ENCODE data around the gene ZNF654.
A peak's percentile ranks its signal among the peaks of the same experiment; 100 is the strongest.
"Not testable (repeated sequence)": the region's sequence is repeated elsewhere in the genome, so short reads cannot be mapped to it uniquely, and the experiment has no call there.

Gene ZNF654

GRCh38 chr3:88061746-88062145 is 2.7 kb downstream of the ZNF654 start:
- peak; percentile 41 to 72 for DNase-seq

DNA sequence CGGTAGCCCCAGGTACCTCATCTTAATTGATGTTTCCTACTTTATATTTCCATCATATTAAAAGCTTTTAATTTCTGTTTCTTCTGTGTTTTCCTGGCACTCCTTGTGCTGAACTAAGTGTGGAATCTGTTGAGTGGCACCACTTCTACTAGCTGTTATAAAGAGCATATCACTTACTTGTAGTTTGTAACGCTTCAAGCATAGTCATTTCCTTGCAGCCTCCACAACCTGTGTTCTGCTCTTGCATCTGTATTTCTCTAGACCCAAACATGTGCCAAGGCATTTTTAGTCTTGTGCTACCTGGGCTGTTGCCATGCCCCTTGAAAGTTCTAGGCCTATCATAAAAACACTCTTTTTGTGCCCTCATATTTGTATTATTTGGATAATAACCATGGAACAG is 16.0 kb downstream of the ZNF654 start:
- no peak for DNase-seq

DNA sequence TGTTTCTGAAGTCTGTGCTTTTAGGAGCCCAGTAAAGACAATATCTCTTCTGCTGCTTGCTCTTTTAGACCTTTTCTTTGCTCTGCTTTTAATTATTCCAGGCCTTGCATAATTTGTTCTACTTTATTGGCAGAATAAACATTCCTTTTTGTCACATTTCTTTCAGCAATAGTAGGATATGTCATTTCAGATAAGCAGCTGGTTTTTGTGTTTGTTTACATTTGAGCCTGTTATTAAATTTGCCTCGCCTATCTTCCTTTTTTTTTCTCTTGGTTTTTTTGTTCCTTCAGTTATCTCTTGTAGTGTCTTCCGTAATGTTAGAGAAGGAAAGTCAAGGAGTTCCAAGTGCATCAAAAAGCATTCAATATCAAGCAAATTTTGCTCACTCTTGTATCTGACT is 16.4 kb downstream of the ZNF654 start:
- no peak for DNase-seq

- DNase-seq, result no peak
Measured at GRCh38 chr3:88076712-88077111, 17.7 kb downstream of the ZNF654 start.

DNA sequence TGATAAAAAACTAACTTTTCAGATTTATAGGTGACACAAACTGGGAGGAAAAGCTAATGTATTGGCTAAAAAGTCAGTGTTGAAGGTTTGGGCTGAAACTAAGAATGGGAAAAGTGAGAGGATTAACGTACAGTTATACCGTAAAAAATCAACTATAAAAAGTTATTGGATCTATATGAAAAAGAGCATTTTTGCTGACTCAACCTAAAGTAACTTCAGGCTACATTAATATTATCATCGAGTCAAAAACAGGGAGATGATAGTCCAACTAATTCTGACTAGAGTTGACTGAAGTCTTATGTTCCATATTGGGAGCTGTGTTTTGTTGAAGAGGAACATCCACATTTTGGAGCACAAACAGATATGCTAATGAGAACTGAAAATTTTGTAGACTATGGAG is 19.9 kb downstream of the ZNF654 start:
- DNase-seq, result no peak

DNA sequence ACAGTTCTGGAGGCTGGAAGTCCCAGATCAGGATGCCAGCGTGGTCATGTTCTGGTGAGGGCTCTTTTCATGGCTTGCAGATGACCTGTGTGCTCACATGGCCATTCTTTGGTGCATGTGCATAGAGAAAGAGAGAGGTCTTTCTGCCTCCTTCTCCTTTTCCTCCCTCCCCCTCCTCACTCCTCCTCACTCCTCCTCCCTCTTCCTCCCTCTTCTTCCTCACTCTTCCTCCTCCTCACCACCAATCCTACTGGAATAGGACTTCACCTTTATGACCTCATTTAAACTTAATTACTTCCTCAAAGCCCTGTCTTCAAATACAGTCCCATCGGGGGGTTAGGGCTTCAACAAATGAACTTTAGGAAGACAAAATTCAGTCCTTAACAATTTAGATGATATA is 23.8 kb downstream of the ZNF654 start:
- no peak for DNase-seq

DNA sequence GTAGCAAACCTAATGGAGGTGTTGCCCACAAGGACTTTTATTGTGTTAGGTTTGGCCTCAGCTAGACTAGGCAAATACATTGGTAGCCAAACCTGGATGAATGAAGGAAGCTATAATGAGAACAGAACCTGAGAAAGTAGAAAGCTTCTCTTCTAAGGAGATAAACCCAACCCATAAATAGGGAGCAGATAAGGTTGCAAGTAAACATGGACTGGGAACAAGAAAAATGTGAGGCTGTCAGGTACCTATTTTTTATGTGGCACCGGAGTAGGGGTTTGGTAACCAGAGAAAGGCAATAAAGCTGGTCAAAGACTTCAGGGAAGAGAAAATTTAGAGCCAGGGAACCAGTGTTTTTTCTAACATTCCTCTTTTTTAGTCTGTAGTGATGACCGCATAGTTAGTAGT is 25.0 kb downstream of the ZNF654 start:
- no peak for DNase-seq

GRCh38 chr3:88090681-88091080 is 31.6 kb downstream of the ZNF654 start:
- DNase-seq, result no peak

DNA sequence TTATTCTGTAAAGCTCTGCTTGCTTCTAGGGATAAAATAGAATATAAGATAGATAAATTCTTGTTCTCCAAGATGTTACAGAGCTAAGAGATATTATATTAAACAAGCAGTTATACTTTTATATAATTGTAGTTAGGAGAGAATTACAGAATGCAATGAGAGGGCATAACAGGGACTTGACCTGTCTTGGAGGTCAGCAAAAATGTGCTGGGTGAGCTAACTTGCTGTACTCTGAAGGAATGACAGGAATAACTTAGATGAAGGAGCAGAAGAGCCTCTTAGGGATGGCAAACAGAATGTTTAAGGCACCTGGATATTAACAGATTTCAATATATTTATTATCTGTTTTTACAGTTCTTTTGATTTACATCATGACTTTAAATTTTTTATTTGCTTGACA is 33.2 kb downstream of the ZNF654 start:
- no peak for DNase-seq

- no peak for DNase-seq
Measured at GRCh38 chr3:88093266-88093665, 34.2 kb downstream of the ZNF654 start.

DNA sequence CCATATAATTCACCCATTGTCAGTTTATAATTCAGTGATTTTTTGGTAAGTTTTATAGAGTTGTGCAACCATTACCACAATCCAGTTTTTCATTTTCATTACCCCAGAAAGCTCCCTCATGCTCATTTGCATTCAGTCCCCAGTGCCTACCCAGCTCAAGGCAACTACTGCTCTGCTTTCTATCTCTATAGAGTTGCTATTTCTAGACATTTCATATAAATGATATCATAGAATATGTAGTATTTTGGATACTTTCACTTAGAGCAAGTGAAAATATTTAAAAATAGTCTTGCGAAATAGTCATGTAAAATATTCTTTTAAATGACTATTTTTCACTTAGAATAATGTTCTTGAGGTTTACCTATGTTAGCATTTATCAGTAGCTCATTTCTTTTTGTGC is 42.1 kb downstream of the ZNF654 start:
- DNase-seq, result no peak

DNA sequence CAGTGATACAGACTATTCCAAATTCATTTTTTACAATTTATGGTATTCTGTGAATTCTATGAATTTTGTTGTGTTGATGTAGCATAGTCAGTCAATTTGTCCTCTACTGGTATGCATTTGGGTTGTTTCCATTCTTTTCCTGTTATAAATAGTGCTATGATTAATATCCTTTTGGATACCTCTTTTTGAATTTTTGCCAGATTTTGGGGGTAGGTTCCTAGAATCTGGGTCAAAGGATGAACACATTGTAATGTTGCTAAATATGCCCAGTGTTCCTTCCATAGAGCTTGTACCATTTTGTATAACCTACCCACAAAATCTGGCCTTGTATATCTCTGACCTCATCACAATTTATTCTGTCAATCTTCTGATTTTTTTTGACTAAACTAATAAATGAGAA is 46.3 kb downstream of the ZNF654 start:
- DNase-seq, result no peak

DNA sequence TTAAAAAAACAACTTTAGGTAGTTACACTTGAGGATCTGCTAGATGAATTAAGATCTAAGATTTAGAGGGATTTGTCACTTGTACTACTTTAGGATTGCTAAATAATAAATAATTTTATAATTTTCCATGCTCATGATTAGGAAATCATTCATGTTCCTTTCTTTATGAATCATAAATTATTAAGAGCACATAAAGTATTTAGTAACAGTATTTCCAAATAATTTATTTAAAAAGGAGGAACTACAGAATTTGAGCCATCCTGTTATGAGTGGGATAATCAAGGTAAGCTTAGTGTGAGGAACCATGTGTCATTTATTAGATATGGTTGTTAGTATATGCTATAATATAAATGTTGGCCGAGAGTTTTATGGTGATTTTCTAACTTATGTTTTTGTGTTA is 53.2 kb downstream of the ZNF654 start:
- peak in 1 of 2 donors; percentile 65 for DNase-seq

DNA sequence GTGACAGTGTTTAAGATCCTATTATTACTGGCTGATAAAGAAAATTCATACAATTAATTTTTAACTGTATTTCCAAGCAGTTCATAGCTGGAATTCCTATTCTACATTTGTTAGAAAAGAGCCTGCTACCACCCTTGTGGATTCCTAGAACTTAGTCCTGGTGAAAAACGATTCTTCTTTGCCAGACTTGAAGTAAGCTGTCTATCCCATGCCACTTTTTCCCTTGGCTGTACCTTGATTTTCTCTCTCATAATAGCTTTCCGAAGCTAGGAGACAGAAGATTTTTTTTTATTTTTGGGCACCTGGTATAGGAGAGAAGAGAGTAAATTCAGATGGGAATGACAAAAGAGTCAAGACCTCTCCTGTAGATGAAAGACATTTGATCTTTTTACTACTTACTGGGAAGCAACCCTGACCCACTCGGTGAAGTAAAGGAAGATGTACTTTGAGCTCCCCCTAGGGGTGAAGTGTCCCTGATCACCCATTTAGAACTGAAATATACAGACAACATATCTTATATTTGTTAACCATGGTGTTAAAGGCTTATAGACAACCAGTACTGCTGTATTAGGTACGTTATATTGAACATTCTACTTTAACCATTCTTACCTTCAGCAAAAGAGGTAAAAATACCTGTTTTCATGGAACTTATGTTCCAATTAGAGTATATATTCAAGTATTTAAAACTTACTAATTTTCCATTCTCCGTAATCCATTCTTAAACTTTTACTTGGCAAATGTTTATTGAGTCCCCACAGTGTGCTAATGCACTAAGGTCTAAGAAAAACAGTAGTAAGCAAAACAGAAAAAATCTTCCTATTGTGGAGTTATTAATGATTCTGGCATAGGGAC is 54.5 kb downstream of the ZNF654 start:
- DNase-seq, result peak; percentile 73 to 76

DNA sequence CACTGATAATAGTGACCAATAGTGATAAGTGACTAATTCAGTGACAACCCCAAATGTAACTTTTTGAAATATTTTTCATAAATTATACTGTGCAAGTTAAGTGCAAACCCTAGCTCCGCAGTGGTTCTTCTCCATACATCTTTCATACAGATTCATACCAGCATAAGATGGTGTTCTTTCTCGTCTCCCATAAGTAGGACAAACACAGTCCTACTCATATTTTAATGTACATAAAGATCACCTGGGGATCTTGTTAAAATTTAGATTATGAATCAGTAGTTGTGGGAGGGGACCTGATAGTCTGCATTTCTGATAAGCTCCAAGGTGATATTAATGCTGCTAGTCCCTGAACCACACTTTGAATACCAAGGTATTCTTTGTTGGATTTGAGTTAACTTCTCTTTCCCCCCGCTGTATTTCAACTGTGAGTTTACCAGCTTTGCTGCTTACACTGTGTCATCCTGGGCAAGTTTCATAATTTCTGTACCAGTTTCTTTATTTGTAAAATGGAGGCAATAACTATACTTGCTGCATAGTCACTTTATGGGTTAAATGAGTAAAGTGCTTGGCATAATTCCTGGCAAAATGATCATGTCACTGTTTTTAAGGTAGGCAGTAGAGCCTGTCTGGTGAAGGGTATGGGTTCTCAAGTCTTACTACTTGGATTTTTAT is 56.0 kb downstream of the ZNF654 start:
- no peak for DNase-seq

DNA sequence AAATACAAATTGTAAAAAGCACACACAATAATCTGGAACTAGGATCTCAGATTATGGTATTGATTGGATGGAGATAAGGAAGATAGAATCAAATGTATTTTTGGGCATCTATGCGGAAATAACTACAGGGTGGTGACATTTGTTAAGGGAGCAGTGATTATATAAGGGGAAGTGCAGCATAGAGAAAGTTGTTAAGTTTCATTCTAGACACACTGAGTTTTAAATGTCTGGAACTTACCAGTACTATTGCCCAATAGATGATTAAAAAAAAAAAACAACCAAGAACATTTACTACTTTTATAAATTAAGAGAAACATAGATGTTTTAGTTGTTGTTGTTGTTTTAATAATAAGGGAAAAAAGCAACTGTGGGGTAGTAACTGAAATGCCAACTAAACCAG is 58.6 kb downstream of the ZNF654 start:
- DNase-seq, result peak in 1 of 2 donors; percentile 41

- not testable (repeated sequence) for DNase-seq
Measured at GRCh38 chr3:88118603-88119002, 59.5 kb downstream of the ZNF654 start.

DNA sequence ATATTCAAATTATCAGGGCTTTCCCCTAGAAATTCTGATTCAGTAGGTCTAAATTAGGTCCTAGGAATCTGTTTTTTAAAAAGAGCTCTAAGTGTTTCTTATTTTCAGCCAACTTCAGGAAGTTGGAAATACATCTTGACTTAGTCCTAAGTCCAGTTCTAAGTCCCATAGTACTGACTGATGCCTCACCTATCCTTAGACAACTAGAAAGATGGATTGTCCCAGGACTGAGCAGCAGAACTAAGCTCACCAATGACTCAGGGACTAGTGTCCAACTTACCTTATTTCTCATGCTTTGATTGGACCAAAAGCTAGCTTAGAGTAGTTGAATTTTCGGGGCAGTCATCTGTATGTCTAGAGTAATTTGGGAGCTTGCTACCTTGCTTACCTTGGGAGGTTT is 64.5 kb downstream of the ZNF654 start:
- no peak for DNase-seq

DNA sequence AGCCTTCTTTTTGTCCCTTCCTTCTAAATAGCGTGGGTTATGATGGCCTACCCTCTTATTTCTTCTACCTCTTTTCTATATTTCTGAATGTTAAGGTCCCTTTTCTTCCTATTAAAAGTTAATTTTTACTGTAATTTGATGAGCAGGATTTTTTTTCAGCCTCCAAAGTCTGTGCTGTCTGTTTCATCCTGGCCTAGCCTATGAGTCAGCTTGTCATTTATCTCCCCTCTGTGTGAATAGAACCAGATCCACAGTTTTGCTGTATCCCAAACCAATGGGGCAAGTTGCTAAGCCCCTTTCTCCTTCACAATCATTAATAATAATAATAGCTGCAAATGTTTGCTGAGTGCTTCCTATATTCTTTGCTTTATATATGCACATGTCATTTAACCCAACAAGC is 72.6 kb downstream of the ZNF654 start:
- no peak for DNase-seq

GRCh38 chr3:88132894-88133293 is 73.8 kb downstream of the ZNF654 start:
- no peak for DNase-seq

GRCh38 chr3:88133711-88134263 is 74.7 kb downstream of the ZNF654 start:
- no peak for DNase-seq

DNA sequence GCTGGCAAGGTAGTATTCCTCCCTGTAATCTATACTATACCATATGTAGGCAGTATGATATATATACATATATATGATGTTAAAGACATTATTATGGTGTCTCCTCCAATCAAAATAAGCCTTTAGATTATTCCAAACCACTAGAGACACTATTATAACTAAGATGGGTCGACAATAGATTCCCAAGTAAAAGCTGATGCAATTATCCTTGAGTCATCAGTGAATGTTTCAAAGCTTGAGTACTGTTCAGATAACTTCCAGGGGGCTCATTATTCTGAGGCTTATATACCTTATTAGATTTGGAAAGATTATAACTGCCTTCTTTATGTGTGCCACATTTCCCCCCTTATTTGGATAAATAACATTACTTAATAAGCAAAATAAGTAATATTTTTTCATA is 78.8 kb downstream of the ZNF654 start:
- no peak for DNase-seq

GRCh38 chr3:88141458-88142083 is 82.5 kb downstream of the ZNF654 start:
- no peak for DNase-seq
